NOMO-1 (cell line): Measurements from ENCODE around the gene MTHFD2L.

Source experiments
- DNase-seq, 2 experiments: peaks; one replicate each; lab custom pipeline; 2025; ENCODE audit not compliant: unreplicated experiment in 2 of 2; lab: John Stamatoyannopoulos, UW

MTHFD2L gene

DNA sequence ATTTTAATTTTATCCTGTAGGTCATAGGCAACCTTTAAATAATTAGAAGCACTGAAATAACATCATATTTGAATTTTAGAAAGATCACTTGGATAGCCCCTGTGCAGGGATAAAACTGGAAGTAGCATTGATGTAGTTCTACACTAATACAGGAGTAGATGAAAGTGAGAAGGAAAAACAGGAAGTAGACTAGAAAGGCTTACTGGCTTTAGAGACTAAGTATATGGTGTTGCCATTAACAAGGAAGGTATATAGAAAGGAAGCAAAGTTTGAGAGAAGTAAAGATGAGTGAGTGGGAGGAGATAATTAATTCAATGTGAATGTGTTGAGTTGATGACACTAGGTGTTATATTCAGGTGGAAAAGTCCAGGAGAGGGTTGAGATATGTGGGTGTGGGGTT lies 77.2 kb downstream of the MTHFD2L start:
- DNase-seq: peak; percentile 24 to 80

DNA sequence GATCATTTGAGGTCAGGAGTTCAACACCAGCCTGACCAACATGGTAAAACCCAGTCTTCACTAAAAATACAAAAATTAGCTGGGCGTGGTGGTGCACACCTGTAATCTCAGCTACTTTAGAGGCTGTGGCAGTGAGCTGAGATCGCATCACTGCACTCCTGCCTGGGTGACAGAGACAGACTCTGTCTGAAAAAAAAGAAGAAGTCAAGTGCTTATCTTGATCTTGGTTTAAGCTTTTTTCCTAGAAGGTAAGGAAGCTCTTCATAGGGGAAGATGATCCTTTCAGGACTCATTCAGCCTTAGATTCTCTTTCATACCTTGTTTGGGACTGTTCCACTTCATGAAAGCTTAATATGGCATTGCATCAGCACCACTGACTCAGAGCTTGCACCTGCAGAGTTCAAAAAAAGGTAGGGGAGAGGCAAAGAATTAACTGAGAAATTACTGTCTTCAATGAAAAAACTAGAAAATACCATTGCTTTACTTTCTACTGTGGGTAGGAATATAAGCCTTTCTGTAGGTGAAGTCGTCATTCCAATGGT lies 79.6 kb downstream of the MTHFD2L start:
- no peak for DNase-seq

DNA sequence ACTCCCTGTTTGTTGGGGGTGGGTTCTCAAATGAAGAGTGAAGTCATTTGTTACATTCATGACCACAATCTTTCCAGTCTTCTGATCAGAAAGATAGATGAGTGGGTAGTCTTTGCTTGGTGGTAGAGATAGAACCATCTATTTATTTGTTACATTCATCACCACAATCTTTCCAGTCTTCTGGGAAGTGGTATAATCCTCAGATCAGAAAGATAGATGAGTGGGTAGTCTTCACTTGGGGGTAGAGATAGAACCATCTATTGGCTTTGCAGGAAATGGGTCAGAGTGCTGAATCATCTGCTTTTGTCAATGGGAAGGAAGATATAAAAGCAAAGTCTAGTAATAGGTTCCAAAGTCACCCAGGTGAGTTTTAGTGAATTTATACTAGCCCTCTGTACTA lies 86.1 kb downstream of the MTHFD2L start:
- no peak for DNase-seq

DNA sequence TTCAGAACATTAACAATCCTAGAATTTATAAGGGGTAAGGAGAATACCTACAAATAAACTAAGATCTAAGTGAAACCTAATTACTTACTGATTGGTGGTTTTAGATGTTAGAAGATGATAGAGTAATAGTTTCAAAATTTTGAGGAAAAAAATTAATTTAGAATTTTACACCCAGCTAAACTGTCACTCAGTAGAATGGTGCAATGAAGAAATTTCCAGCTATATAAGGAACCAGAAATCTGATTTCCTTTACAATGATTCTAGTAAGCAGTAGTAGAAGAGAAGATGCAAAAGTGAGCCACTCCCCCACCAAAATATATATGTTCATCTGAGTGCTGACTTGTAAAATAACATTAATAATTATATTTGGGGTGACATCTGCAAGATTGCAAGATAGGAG lies 95.0 kb downstream of the MTHFD2L start:
- no peak for DNase-seq

DNA sequence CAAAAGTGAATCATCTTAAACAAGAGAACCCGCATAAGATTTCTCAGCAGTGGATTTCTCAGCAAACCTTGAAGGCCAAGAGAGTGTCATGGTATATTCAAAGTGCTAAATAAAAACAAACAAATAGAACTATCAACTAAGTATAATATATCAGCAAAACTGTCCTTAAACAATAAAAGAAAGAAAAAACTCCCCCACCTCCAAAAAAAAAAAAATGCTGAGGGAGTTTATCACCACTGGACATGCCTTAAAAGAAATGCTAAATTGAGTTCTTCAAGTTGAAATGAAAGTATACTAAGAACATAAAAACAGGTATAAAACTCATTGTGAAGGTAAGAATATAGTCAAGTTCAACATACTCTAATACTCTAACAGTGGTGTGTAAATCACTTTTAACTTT lies 96.5 kb downstream of the MTHFD2L start:
- no peak for DNase-seq

DNA sequence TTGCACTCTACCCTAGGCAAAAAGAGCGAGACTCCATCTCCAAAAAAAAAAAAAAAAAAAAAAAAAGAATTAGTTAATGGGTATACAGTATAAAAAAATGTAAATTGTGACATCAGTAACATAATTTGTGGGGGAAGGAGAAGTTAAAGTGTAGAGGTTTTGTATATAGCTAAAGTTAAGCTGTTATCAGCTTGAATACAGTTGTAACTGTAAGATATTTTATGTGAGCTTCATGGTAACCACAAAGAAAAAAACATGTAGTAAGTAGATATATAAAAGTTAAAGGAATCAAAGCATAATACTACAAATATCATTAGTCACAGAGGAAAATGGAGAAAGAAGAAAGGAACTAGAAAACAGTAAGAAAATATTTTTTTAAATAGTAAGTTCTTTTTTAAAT lies 97.2 kb downstream of the MTHFD2L start:
- DNase-seq: no peak

DNA sequence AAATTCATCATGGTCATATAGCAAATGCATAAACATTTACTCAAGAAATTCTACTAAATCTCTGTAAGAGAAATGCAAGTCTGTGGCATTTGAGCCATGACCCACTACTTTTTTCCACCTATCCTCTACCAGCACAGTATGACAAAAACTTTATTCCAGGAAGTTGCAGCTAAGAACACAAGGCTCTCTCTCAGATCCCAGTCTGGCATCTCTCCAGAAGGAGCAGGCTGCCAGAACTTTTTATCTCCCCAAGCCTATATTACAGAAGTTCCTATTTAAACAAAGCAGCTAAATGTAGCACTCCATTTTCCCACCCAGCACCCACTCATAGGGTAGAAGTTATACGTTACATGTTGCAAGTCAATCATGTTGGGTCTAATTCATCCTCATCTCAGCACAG lies 101.0 kb downstream of the MTHFD2L start:
- no peak for DNase-seq

DNA sequence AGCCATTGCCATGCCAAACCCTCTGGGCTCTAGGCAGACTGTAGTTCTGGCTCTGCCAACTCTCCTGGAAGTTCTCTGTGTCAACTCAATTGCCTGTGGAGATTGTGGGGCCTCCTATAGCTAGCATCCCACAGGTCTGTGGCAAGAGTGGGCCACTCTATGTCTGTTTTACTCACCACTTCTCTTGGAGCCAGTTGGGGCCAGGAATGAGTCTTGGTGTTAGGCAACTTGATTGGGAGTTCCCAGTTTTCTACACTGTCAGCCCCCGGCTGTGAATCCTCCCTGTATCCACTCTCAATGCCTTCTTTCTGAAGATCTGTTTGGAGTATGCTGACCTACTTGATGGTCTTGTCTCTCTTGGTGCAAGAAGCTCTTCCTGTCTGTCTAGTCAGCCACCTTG lies 102.1 kb downstream of the MTHFD2L start:
- no peak for DNase-seq

DNA sequence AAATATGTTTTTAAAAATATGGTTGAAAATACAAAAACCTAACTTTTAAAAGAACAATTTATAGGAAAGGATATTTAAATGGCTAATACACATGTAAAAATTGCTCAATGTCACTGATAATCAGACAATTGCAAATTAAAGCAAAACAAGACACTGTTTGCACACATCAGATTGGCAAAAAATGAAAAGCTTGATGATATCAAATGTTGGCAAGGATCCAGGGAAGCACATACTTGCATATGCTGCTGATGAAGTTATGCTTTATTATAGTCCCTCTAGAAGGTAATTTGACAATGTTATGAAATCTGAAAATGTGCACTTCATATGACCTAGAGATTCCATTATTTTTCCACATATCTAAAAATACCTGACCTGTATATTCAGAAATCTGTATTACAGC lies 104.6 kb downstream of the MTHFD2L start:
- DNase-seq: no peak

DNA sequence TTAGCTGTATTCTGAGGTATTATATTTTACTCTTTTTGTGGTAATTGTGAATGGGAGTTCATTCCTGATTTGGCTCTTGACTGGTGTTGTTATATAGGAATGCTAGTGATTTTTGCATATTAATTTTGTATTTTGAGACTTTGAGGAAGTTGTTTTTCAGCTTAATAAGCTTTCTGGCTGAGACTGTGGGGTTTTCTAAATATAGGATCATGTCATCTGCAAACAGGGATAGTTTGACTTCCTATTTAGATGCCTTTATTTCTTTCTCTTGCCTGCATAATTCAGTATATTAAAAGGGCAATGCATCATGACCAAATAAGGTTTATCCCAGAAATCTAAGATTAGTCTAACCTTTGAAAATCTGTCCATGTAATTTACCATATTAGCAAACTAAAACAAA lies 105.6 kb downstream of the MTHFD2L start:
- no peak for DNase-seq

DNA sequence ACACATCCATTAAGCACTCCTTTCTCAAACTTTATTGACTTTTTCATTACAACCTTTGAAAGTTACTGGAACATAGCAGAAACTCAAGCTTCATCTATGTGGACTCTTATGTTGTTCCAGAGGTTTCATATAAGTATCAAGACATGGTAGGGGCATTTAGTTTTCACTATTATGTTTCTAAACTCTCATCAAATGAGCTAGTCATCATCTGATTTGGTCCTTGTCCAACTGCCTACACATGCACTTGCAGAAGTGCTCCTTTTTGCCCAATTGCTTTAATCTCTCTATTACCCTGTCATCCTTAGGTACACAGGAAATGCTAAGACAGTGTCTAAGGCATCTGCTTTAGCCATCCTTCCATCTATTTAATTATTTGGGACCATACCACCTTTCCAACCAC lies 108.2 kb downstream of the MTHFD2L start:
- no peak for DNase-seq

DNA sequence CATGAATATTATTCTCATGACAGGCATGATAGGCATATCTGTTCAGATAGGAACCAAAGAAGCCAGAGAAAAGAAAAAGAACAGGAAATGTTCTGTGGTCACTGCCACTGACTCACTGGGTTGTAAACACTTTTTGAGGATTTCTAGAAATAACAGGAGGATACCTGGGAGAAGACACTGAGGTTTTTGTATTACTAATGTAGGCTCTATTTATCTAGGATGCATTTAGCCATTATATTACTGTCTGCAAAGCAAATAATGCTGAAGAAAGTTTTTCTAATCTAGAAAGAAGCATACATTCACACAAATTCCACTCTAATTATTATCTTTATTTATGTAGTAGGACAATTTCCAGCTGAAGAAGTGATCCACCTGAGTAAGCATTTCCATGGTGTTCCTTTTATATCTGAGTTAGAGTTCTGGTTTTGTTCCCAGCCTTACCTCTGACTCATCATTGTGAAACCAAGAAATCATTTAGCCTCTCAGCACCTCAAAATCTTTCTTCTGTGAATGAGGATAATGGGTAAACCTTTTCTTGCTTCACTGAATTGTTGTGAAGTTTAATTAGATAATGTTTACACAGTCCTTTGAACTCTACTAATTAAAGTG lies 110.2 kb downstream of the MTHFD2L start:
- no peak for DNase-seq

DNA sequence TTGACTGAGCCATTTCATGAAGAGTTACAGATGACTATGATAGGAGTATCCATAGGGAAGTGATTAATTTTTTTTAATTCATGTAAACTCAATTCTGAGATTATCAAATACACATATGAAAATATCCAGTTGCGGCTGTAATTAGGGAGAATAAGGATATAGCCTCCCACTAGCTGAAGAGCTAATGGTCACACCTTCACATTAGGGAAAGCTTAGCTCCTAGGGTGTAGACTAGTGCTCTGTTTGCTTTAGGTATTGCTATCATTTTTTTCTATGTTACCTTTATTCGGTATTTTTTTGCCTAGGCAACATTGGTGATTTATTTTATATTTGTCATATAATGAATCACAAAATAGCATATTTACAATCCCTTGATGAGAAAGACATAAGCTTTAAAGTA lies 110.7 kb downstream of the MTHFD2L start:
- DNase-seq: no peak

DNA sequence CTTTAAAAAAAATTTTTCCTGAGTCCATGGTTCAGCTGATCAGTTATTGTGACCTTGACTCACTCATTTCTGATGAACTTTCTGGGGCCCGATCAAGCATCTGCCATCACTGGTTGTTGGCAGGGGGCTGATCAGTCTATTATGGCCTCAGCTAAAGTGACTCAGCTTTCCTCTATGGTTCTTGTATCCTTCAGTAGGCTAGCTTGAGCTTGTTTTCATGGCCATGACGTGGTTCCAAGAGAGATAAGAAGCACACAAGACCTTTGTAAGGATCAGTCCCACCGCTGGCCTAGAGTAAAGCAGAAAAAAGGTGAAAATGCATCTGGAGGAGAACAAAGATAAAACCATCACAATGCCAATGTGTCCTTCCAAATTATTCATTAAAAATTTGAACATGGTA lies 120.6 kb downstream of the MTHFD2L start:
- DNase-seq: no peak

DNA sequence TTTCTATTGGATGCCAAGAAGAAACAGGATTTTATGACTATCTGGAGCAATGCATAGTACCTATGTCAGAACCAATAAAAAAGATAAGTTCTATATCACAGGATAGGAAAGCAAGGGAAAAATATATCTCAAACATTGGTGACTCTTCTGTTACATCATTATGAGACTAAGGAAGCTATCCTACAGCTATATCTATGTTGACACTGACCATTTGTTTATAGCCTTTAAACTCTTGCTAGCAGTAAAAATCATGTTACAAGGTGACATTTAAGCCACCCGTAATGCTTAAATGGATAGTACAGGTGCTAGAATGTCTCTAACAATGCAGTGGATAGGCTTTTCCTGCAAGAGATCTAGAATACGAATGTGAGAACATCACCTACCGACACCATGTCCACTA lies 121.8 kb downstream of the MTHFD2L start:
- no peak for DNase-seq

DNA sequence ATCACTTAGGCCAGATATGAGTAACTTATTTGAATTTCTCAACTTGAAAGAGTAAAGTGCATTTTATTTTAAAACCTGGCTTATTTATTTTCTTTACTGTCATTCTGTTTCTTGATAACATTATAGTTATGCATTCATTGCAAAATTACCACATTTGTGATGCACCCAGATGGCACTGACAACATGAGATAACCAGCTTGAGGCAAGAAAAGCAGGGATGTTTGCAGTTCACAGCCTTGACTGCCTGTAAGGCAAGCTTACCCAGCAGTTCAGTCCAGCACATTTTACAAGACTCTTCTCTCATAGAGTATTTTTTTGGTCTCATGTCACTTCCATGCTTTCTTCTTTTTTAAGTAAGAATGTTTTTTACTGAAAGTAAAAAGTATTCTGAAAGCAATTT lies 125.0 kb downstream of the MTHFD2L start:
- DNase-seq: no peak

DNA sequence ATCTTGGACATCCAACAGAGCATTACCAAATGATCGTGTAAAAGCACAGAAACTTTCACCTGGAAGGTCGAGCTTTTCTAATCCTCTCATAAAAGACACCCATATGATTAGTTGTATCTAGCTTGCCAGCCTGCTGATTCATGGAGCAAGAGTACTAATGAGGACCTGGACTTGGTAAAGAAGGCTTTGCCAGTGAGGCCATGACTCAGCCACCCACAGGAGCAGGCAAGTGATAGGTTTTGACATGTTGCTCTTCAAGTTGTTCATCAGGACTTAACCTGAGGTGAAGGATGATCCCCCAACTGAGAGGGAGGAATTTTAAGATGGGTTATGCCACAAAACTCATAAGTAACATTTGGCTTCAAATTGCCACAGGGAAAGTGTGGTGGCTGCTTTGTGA lies 125.7 kb downstream of the MTHFD2L start:
- no peak for DNase-seq

DNA sequence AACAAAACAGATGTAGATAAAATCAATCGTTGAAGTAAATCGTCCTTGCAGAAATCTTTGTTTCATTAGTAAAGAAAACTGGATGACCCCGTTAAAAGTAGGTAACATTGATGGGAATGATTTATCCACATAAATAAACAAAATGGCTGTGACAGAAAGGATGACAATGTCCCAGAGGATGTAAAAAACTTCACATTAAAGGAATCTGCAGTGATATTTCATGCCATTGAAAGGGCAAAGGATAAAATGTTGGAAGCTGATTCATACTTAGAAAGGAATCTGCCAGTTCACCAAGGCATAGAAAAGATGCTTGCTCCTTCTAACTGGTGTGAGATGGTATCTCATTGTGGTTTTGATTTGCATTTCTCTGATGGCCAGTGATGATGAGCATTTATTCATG lies 126.1 kb downstream of the MTHFD2L start:
- no peak for DNase-seq

DNA sequence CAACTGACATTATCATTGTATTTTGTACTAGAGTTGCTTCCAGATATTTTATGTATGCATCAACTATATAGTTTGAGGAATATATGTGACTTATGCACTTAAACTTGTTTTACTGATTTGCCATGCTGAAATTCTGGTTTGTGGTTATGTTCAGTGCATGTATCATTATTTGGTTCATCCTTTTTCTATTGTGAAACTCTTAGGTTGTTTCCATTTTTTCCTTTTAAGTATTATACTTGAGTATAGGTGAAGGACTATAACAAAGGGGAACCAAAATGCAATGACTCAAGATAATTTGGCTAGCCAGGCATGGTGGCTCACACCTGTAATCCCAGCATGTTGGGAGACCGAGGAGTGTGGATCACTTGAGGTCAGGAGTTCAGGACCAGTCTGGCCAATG lies 129.2 kb downstream of the MTHFD2L start:
- no peak for DNase-seq

DNA sequence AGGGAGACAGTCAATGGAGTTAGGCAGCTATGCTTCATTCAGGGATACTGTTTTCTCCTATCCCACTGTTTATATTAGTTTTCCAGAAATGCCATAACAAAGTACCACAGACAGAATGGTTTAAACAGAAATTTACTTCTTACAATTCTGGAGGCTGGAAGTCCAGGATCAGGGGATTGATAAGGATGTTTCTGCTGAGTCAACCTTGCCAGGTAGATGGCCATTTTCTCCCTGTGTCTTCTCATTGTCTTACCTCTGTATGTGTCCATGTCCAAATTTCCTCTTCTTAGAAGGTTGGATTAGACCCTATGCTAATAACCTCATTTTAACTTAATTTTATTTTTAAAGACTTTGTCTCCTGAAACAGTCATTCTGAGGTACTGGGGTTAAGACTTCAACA lies 129.9 kb downstream of the MTHFD2L start:
- DNase-seq: no peak

DNA sequence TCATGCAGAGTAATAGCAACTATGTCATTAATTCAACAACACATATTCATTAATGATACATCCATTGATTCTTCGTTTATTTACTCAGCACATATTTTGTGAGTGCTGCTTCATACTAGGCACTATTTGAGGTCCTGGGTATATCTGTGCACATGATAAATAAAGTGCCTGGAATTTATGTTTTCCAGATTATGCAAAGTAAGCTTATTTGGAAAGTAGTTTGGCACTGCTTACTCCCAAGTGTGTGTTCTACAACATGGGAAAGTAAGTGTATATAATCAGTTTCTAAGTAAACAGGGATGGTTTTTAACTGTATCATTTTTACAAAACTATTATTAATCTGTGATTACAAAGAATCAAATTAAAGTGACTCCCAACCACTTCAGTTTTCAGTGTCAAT lies 133.6 kb downstream of the MTHFD2L start:
- no peak for DNase-seq

DNA sequence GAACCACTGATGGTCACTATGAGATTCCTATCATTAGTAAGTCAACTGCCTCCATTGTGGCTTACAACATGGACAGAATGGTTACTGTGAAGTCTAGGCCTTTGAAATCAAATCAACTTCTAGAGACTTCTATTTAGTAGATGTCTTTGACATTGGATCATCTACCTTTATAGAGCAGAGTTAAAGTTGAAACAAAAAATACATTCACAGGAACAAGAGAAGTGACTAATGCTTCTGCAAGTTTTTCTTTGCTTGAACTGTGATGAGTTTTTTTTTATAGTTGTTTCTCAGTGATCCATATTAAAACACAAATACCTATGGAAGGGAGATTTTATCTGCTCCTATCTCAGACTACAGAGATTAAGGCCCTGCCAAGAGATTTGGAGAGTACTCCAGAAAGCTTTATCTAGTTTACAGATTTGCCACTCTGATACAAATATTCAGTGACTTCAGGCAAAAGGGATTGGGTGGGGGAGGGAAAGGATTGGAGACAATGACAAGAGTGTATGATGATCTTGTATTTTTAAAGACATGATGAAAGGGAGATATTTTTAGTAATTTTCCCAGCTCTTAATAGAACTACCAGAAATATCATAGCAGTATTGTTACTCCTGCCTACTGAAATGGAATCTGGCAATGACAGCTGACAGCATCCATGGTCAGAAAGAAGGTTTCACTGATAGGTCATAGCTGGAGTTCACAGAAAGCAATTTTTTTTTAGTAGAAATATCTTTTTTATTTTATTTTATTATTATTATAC lies 134.4 kb downstream of the MTHFD2L start:
- DNase-seq: no peak

DNA sequence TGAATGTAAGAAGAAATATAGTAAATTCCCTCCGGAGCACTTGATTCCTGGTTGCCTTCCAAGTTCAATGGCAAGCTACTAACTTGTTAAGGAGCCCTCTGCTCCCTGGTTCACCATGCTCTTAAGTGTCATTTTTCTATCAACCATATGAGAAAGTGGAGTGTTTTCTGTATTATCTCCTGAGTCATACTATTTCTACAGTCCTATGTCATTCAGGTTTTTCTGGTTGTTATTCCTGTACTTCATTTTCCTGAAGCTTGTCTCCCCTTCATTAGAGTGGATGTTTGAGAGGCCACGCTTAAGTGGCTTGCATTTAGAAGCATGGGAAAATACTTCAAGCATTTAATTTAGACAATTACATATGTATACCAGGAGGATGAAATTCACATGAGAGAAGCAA lies 135.6 kb downstream of the MTHFD2L start:
- DNase-seq: no peak
